Bronchial epithelial cell (primary cell): ENCODE measurements around the gene PCK2. TPM values are rescaled to one million over a fixed set of nuclear protein-coding genes. Genes with fewer than 3 reads are reported as not detected.

Source experiments
- DNase-seq: peaks from one replicate; pipeline ENCODE4 v3.0.0-alpha.2; 2010; ENCODE audit warnings: low read depth
- FAIRE-seq: peaks from 2 replicates; lab custom pipeline; 2011; peaks lifted over from hg19 to GRCh38; lab: Jason Lieb, UNC
- H3K27me3 ChIP-seq: 2 replicates; pipeline ENCODE4 v1.5.1; 2011; ENCODE audit warnings: low read length; ENCODE audit not compliant: control insufficient read depth, insufficient read depth
- H3K36me3 ChIP-seq: 2 replicates; pipeline ENCODE4 v1.5.1; 2011; ENCODE audit warnings: low read length; ENCODE audit not compliant: control insufficient read depth, insufficient read depth
- H3K4me3 ChIP-seq: 2 replicates; pipeline ENCODE4 v1.5.1; 2011; ENCODE audit warnings: mild to moderate bottlenecking, low read depth, low read length, control low read depth
- CTCF ChIP-seq: IDR thresholded peaks from 2 replicates; pipeline ENCODE4 v1.5.1; 2011; ENCODE audit warnings: mild to moderate bottlenecking, moderate library complexity, low read length, control low read depth, inconsistent platforms; ENCODE audit not compliant: insufficient read depth, severe bottlenecking
- total RNA-seq: library from RNA; depleted of rRNA; stranded (reverse); fragments of >200 nt; gene quantifications from 2 replicates; pipeline ENCODE4 v1.2.1, GENCODE V29; 2014

PCK2 gene
- total RNA-seq, 1 donor from 2014 or later, result 84.8 TPM

- FAIRE-seq (no peak), DNase-seq (peak; percentile 29)
- H3K27me3 ChIP-seq, result peaks cover 4% of the 10 kb centered on the region
- TF ChIP-seq CTCF, result no peak
- no peak overlapping the region for H3K4me3 ChIP-seq
- no peaks in the 10 kb centered on the region for H3K36me3 ChIP-seq
Measured at GRCh38 chr14:24052656-24053547, 41.2 kb upstream of the PCK2 start.

DNA sequence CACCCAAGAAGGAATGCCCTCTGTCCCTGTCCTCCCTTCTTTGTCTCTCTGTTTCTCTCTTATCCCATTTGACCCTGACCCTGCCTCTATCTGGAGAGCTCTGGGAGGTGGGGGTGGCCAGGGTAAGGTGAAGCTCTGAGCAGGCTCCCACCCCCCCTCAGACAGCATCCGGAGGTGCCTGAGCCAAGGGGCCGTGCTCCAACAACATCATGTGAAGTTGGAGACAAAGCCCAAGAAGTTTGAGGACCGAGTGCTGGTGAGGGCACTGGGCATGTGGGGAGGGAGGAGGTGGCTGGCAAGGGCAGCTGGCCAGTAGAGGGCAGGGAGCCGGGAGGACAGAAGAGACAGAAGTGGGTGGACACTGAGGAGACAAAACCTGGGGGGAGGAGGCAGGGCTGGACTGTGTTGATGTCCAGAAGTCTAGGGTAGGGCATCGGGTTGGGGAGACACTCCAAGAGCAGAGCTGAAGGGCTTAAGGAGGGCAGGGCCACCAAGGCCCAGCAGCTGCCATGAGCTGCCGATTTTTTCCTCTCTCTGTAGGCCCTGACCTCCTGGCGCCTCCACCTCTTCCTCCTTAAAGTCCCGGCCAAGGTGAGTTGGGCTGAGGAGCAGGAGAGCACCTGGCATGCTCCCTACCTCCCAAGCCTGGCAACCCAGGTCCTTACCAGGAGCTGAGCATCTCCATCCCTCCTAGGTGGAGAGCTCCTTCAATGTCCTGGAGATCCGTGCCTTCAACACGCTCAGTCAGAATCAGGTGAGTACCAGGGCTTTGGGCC lies 40.4 kb upstream of the PCK2 start:
- TF ChIP-seq CTCF, result no peak
- Histone ChIP-seq H3K36me3 (no peaks in the 10 kb centered on the region), H3K4me3 (no peak overlapping the region), H3K27me3 (peaks cover 6% of the 10 kb centered on the region)
- no peak for DNase-seq
- FAIRE-seq, result no peak

DNA sequence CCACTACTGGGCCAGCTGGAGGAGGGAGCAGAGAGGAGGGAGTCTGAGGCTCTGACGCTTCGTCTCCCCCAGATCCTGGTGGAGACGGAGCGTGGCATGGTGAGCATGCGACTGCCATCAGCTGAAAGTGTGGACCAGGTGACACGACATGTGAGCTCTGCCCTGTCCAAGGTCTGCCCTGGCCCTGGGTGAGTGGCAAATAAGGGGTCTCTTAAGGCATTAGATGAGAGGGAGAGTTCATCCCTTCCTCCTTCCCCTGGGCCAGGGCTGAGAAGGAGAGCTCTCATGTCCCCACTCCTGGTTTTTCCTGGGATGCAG lies 39.8 kb upstream of the PCK2 start:
- H3K4me3 ChIP-seq, result no peak overlapping the region
- peaks cover 6% of the 10 kb centered on the region for H3K27me3 ChIP-seq
- no peak for TF ChIP-seq CTCF
- FAIRE-seq, result no peak
- no peaks in the 10 kb centered on the region for H3K36me3 ChIP-seq
- no peak for DNase-seq

DNA sequence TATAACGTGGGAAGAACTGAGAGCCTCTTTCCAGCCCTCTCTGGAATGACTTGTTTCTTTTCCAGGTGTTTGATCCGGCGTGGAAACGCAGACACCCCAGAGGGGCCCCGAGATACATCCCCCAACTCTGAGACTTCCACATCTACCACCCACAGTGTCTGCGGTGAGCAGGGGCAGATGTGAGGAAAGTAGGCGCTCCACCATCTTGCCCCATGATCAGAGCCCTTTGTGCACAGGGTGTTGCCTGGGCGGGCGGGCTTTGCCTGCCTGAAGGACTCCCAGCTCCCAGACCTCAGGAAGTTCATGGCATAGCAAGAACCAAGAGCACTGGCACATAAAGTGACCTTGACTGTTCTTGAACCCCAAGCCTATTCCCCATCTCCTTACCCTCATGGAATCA lies 39.5 kb upstream of the PCK2 start:
- Histone ChIP-seq H3K36me3 (no peaks in the 10 kb centered on the region), H3K4me3 (no peak overlapping the region), H3K27me3 (peaks cover 6% of the 10 kb centered on the region)
- no peak for TF ChIP-seq CTCF
- DNase-seq, result no peak
- FAIRE-seq, result no peak

GRCh38 chr14:24055971-24056799 lies 37.9 kb upstream of the PCK2 start:
- H3K4me3 ChIP-seq, result no peak overlapping the region
- peaks cover 6% of the 10 kb centered on the region for H3K27me3 ChIP-seq
- DNase-seq, result no peak
- no peak for FAIRE-seq
- TF ChIP-seq CTCF, result no peak
- H3K36me3 ChIP-seq, result no peaks in the 10 kb centered on the region
